GM23248 (cell line): ENCODE data around the gene FAM210A. TPM values are rescaled to one million over a fixed set of nuclear protein-coding genes. Genes with fewer than 3 reads are reported as not detected.

Source experiments
- DNase-seq: peaks from one replicate; pipeline ENCODE4 v3.0.0-alpha.2; 2015
- H2AFZ ChIP-seq: fragments of 200-600 bp; sonication (generic); 2 replicates; pipeline ENCODE4 v1.6.1; 2016; ENCODE audit warnings: antibody characterized with exemption
- H3F3A ChIP-seq: fragments of 200-600 bp; sonication (generic); 2 replicates; pipeline ENCODE4 v1.6.1; 2016; ENCODE audit warnings: mild to moderate bottlenecking, antibody characterized with exemption, mixed run types; ENCODE audit not compliant: insufficient read depth
- H3K27ac ChIP-seq: fragments of 200-600 bp; sonication (generic); 2 replicates; pipeline ENCODE4 v1.5.1; 2016; ENCODE audit warnings: mild to moderate bottlenecking
- H3K27me3 ChIP-seq: fragments of 200-600 bp; sonication (generic); replicated peaks from 2 replicates; pipeline ENCODE4 v1.6.1; 2016; ENCODE audit warnings: mild to moderate bottlenecking; ENCODE audit not compliant: insufficient read depth
- H3K36me3 ChIP-seq: fragments of 200-600 bp; sonication (generic); 2 replicates; pipeline ENCODE4 v1.6.1; 2016; ENCODE audit warnings: low read depth, mild to moderate bottlenecking
- H3K4me1 ChIP-seq: fragments of 200-600 bp; sonication (generic); 2 replicates; pipeline ENCODE4 v1.6.1; 2016; ENCODE audit warnings: mild to moderate bottlenecking; ENCODE audit not compliant: insufficient read depth
- H3K4me2 ChIP-seq: fragments of 200-600 bp; sonication (generic); one replicate; pipeline ENCODE4 v1.6.1; 2016; ENCODE audit warnings: mild to moderate bottlenecking; ENCODE audit not compliant: unreplicated experiment
- H3K4me3 ChIP-seq: fragments of 200-600 bp; sonication (generic); 2 replicates; pipeline ENCODE4 v1.5.1; 2016; ENCODE audit warnings: mild to moderate bottlenecking
- H3K79me2 ChIP-seq: fragments of 200-600 bp; sonication (generic); 2 replicates; pipeline ENCODE4 v1.6.1; 2016; ENCODE audit warnings: mild to moderate bottlenecking; ENCODE audit not compliant: insufficient read depth
- H3K9ac ChIP-seq: fragments of 200-600 bp; sonication (generic); 2 replicates; pipeline ENCODE4 v1.6.1; 2016; ENCODE audit warnings: mild to moderate bottlenecking
- H3K9me2 ChIP-seq: fragments of 200-600 bp; sonication (generic); 2 replicates; pipeline ENCODE4 v1.6.1; 2016; ENCODE audit warnings: mixed run types, mild to moderate bottlenecking, moderate library complexity; ENCODE audit not compliant: insufficient read depth
- H3K9me3 ChIP-seq: fragments of 200-600 bp; sonication (generic); one replicate; pipeline ENCODE4 v1.6.1; 2017; ENCODE audit warnings: low read depth
- H4K20me1 ChIP-seq: fragments of 200-600 bp; sonication (generic); 2 replicates; pipeline ENCODE4 v1.6.0; 2016; ENCODE audit not compliant: insufficient read depth
- EZH2 ChIP-seq: fragments of 200-600 bp; sonication (generic); IDR thresholded peaks from 2 replicates; pipeline ENCODE4 v1.6.1; 2018; ENCODE audit warnings: antibody characterized with exemption, mild to moderate bottlenecking; ENCODE audit not compliant: insufficient read depth, poor library complexity, severe bottlenecking
- EZH2phosphoT487 ChIP-seq: fragments of 200-600 bp; sonication (generic); IDR thresholded peaks from 2 replicates; pipeline ENCODE4 v1.6.1; 2018; ENCODE audit warnings: antibody characterized with exemption, moderate library complexity, mild to moderate bottlenecking, low read depth; ENCODE audit not compliant: insufficient read depth
- WGBS, 2 experiments: methylation state at CpG; one replicate each; pipeline ENCODE4 v1.1.6; 2015 to 2017; ENCODE audit warnings: low lambda C conversion rate in 2 of 2, low coverage in 1 of 2; ENCODE audit errors: missing lambda C conversion rate in 2 of 2; 5-methylcytosine and 5-hydroxymethylcytosine counted together
- in situ Hi-C: fragments of 300-500 bp; cut with MboI; formaldehyde crosslinking; loops from 2 replicates; pipeline ENCODE4 v1.15.0; 2020
- polyA plus RNA-seq: library from polyadenylated mRNA; unstranded; fragments of >200 nt; fragmentation: Nextera tagmentation; extraction: Ambion mirVana; gene quantifications from 2 replicates; pipeline ENCODE4 v1.2.1, GENCODE V29; 2016
- total RNA-seq: library from RNA; depleted of rRNA; stranded (reverse); fragments of >200 nt; shearing (Covaris generic); gene quantifications from 2 replicates; pipeline ENCODE4 v1.2.3, GENCODE V29; 2014

FAM210A gene
- total and polyA plus RNA-seq, 2 experiments from 2014 or later = 14.2 to 24.9 TPM

DNA sequence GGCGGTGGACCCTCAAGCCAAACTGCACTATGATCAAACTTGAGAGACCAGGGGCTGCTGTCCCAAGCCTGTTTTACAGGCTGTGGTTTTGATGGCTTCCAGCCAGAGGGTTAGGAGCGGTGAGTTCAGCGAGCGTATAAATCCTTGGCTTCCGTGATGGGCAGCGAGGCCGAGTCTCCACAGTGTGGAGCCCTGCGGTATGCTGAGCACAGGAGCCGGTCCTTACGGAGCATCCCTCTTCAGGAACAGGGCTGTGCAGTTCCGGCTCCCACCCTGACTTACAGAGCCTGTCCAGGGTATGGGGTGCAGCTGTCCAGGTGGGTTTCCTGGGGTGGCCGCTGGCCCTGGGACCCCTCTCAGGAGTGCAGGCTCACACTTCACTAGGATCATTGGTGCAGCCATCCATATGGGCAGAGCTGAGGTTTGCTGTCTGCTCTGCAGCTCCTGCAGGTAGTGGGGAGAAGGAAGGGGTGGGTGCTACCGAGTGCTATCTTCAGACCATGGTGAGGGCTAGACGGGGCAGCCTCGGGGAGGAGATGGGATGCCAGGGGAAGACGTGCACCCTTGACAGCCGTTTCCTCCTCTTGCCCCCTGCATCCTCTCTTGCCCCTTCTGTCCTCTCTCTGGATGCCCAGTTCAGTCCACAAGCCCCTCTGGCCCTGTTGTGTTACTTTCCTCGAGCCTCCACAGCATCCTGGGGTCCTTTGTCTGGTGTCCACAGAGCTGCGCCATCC, 104.3 kb downstream of the FAM210A start:
- Histone ChIP-seq H3K27me3 (peaks cover 13% of the 10 kb centered on the region), H3K79me2 (no peaks in the 10 kb centered on the region), H3K36me3 (no peaks in the 10 kb centered on the region), H3F3A (no peaks in the 10 kb centered on the region), H3K4me2 (no peak overlapping the region), H2AFZ (no peak overlapping the region), H3K9me3 (no peaks in the 10 kb centered on the region), H3K4me1 (no peaks in the 10 kb centered on the region), H4K20me1 (no peaks in the 10 kb centered on the region), H3K9ac (no peak overlapping the region), H3K27ac (no peak overlapping the region), H3K9me2 (no peaks in the 10 kb centered on the region), H3K4me3 (no peak overlapping the region)
- in situ Hi-C loops = no loop called here
- DNase-seq = no peak
- no peak for TF ChIP-seq EZH2phosphoT487
- no peak for TF ChIP-seq EZH2
- WGBS, 2 experiments = 76 to 77% methylated on average over 17 to 19 of the region's 19 CpGs

GRCh38 chr18:13621446-13621849, 104.9 kb downstream of the FAM210A start:
- Histone ChIP-seq H4K20me1 (no peaks in the 10 kb centered on the region), H3K4me2 (no peak overlapping the region), H3K9me2 (no peaks in the 10 kb centered on the region), H3F3A (no peaks in the 10 kb centered on the region), H3K27me3 (peaks cover 13% of the 10 kb centered on the region), H3K4me3 (no peak overlapping the region), H3K79me2 (no peaks in the 10 kb centered on the region), H3K9me3 (no peaks in the 10 kb centered on the region), H2AFZ (no peak overlapping the region), H3K4me1 (no peaks in the 10 kb centered on the region), H3K27ac (no peak overlapping the region), H3K36me3 (no peaks in the 10 kb centered on the region), H3K9ac (no peak overlapping the region)
- no peak for DNase-seq
- WGBS, 2 experiments = 86% methylated on average over 14 to 23 of the region's 23 CpGs
- in situ Hi-C loops = no loop called here
- TF ChIP-seq EZH2 = no peak
- TF ChIP-seq EZH2phosphoT487 = no peak

DNA sequence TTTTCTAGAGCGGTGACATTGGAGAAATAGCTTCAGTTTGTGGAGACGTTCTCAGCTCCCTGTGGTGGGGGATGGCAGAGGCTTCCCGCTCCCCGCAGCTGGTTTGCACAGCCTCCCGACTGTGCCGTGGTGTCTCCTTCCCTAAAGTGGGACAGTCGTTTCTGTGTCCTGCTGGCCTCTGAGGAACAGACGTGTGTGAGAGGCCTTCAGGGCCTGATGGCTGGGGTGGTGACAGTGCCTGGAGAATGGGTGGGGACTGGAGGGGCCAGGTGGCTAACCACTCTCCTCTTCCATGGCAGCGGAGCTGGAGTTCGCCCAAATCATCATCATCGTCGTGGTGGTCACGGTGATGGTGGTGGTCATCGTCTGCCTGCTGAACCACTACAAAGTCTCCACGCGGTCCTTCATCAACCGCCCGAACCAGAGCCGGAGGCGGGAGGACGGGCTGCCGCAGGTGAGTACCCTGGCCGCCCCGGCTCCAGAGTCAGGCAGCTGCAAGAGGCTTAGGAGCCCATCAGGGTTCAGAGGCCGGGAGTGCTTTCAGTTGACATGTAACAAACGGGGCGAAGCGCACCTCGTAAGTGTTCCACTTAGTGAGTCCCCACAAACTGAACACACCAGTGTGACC, 105.4 kb downstream of the FAM210A start:
- H3K9ac ChIP-seq = no peak overlapping the region
- H3K27ac ChIP-seq = no peak overlapping the region
- no peaks in the 10 kb centered on the region for H3K9me2 ChIP-seq
- H3K4me3 ChIP-seq = no peak overlapping the region
- H3F3A ChIP-seq = no peaks in the 10 kb centered on the region
- peaks cover 13% of the 10 kb centered on the region for H3K27me3 ChIP-seq
- no peak for TF ChIP-seq EZH2
- no peak for TF ChIP-seq EZH2phosphoT487
- no peak overlapping the region for H2AFZ ChIP-seq
- no peaks in the 10 kb centered on the region for H4K20me1 ChIP-seq
- no peaks in the 10 kb centered on the region for H3K4me1 ChIP-seq
- no peaks in the 10 kb centered on the region for H3K79me2 ChIP-seq
- DNase-seq = no peak
- in situ Hi-C loops = no loop called here
- H3K9me3 ChIP-seq = no peaks in the 10 kb centered on the region
- no peak overlapping the region for H3K4me2 ChIP-seq
- 87 to 88% methylated on average over 29 of the region's 29 CpGs for WGBS, 2 experiments
- no peaks in the 10 kb centered on the region for H3K36me3 ChIP-seq

DNA sequence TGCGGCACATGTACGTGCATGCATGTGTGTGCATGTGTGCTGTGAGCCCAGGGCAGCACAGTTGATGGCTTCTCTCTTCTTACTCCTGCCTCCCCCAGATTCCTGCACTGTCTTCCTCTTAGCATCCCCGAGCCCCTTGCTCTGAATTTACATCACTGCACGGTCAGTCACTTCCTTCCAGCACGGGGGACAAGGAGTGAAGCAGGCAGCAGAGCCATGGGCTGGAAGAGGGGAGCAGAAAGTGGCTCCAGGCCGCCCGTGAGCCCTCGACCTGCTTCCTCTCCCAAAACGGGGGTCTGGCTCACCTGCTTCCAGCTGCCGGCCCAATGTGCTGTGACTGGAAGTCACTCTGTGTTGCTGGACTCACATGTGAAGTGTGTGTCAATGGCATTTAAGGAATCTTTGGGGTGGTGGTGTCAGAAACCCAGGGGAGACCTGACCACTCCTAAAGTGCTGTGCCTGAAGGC, 106.1 kb downstream of the FAM210A start:
- Histone ChIP-seq H3F3A (no peaks in the 10 kb centered on the region), H4K20me1 (no peaks in the 10 kb centered on the region), H3K9me3 (no peaks in the 10 kb centered on the region), H3K79me2 (no peaks in the 10 kb centered on the region), H3K4me2 (no peak overlapping the region), H3K9ac (no peak overlapping the region), H3K4me3 (no peak overlapping the region), H3K36me3 (no peaks in the 10 kb centered on the region), H3K27ac (no peak overlapping the region), H2AFZ (no peak overlapping the region), H3K9me2 (no peaks in the 10 kb centered on the region), H3K27me3 (peaks cover 13% of the 10 kb centered on the region), H3K4me1 (no peaks in the 10 kb centered on the region)
- WGBS, 2 experiments = 73 to 74% methylated on average over 10 of the region's 10 CpGs
- DNase-seq = no peak
- in situ Hi-C loops = no loop called here
- TF ChIP-seq EZH2phosphoT487 = no peak
- no peak for TF ChIP-seq EZH2
